ENCODE results near the gene DCAF5. TPM values are rescaled to one million over a fixed set of nuclear protein-coding genes. Genes with fewer than 3 reads are reported as not detected.

DCAF5 gene
- total RNA-seq, 1 experiment from 2014 or later, result 45.5 TPM

DNA sequence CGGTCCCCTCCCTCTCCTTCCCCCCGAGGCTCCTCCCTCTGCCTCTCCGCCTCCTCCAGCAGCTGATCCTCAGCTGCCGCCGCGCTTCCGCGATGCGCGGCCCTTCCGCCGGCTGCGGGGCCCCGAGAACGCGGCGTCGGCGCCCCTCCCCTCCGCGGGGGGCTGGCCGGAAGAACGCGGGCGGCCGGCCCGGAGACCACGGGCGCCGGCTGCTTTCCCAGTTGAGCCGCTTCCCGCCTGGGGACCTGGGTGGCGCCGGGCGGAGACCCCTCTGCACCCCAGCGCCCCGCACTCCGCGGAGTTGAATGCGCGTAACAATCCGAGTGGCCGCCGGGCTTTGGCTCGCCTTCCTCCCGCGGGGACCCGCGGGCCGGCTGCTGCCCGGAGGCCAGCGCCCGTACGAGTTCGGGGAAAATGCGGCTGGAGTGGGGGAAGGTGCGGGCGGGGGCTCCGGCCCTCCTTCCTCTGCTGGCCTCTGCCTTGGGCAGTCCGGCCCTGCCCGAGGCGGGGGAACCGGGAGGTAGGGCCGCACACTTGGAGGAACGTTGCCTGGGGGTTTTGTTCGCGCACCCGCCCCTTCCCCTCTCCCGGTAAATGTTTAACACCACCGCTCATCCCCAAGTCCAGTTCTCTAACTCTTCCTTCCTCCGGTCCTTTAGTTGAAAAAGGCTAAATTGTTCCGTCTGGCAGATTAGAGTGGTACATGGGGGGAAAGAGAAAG, 393 bp upstream of the DCAF5 start:
- Histone ChIP-seq H3K4me1 (ENCODE audit: low read length) (peaks cover 38% of the 10 kb centered on the region), H3K27ac (ENCODE audit: low read length) (no peak overlapping the region), H3K9ac (ENCODE audit: low read length) (peak overlapping the region; percentile 95), H3K79me2 (ENCODE audit: low read length) (peaks cover 41% of the 10 kb centered on the region), H3K36me3 (ENCODE audit: insufficient read depth, low read length) (peaks cover 14% of the 10 kb centered on the region; the same call in 1 of the 2 replicates), H3K27me3 (ENCODE audit: low read length) (no peaks in the 10 kb centered on the region), H3K4me2 (ENCODE audit: low read depth, low read length, poor library complexity, severe bottlenecking) (peak overlapping the region; percentile 97), H2AFZ (ENCODE audit: low read length) (peak overlapping the region; percentile 92), H3K9me2 (replicated peaks; ENCODE audit: insufficient read depth, low read length) (no peaks in the 10 kb centered on the region), H3K9me3 (ENCODE audit: low read length) (no peaks in the 10 kb centered on the region), H3K4me3 (ENCODE audit: low read length) (peak overlapping the region; percentile 92), H4K20me1 (ENCODE audit: insufficient read depth, low read depth, low read length) (no peaks in the 10 kb centered on the region)
- DNase-seq, result no peak

DNA sequence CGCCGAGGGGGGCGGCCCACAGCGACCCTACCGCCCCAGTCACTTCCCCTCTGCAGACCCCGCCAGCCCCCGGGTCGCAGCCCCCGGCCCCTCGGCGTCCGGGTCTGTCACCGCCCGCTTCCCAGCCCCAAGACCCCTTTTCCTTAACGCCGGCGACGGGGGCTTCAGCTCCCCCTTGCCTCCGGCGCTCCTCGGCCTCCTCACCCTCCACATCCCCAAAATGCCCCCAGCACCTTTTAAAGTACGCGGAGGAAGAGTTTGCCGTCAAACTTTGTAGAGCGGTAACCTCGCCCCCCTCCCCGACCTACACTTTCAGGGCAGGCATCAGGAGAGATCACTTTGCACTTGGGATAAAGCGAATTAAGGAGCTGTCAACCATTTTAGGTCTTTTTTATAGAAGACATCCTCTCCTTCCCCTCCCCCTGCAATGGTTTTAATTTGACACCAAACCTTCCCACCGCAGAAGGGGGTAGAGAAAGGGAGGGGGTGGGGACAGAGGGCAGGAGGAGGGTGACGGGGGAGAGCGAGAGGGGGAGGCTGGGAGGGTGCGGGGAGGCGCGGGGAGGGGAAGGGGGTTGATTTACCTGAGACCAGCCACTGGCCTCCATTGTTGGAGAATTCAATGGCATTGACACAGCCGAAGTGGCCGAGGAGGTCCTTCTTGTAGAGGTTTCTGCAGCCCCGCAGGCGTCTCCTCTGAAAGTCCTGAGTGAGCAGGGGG, 578 bp downstream of the DCAF5 start:
- peak overlapping the region; percentile 77 for H2AFZ ChIP-seq (ENCODE audit: low read length)
- H3K4me2 ChIP-seq (ENCODE audit: low read depth, low read length, poor library complexity, severe bottlenecking), result peak overlapping the region; percentile 97

DNA sequence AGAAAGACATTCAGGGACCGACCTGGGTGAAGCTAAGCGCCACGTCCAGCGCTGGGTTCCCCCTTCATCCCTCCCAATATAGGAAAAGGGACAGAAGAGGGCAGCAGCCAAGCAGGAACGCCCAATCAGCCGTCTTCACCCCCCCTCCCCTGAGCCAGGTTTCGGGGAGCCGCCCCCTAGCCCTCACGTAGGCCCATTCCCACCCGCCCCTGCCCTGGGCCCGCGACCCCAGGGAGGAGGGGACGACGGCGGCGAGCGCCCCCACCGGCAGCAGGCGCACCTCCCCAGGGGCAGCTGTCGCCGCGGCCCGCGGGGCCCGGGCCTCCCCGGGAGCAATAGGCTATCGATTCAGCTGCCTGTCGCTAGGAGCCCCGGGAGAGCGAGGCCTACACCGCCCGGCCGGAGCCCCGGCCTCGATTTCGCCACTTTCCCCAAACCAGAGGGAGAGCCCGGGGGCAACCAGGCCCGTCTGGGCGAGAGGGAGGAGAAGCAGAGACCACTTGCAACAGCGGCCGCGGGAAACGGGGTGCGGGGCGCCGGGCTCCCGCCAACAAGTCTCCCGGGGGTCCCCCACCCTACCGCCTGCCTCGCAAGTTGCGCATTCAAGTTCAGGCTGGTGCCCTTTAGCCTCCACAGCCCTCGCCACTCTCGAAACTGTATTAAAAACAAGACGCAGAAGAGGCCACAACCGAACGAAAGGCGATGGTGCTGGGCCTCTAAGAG, 1.3 kb downstream of the DCAF5 start:
- Histone ChIP-seq H3K27ac (ENCODE audit: low read length) (peak overlapping the region; percentile 83), H3K9me3 (ENCODE audit: low read length) (no peaks in the 10 kb centered on the region), H3K4me3 (ENCODE audit: low read length) (peak overlapping the region; percentile 92), H3K36me3 (ENCODE audit: insufficient read depth, low read length) (peaks cover 30% of the 10 kb centered on the region; the same call in 1 of the 2 replicates), H3K9me2 (replicated peaks; ENCODE audit: insufficient read depth, low read length) (no peaks in the 10 kb centered on the region), H3K4me1 (ENCODE audit: low read length) (peaks cover 52% of the 10 kb centered on the region), H3K79me2 (ENCODE audit: low read length) (peaks cover 58% of the 10 kb centered on the region), H3K9ac (ENCODE audit: low read length) (peak overlapping the region; percentile 95), H4K20me1 (ENCODE audit: insufficient read depth, low read depth, low read length) (no peaks in the 10 kb centered on the region), H3K4me2 (ENCODE audit: low read depth, low read length, poor library complexity, severe bottlenecking) (peak overlapping the region; percentile 97), H2AFZ (ENCODE audit: low read length) (peak overlapping the region; percentile 77), H3K27me3 (ENCODE audit: low read length) (no peaks in the 10 kb centered on the region)
- peak; percentile 85 for DNase-seq

More for the DNA sequence above, 578 bp downstream of the DCAF5 start:
- no peaks in the 10 kb centered on the region for H3K27me3 ChIP-seq (ENCODE audit: low read length)
- H4K20me1 ChIP-seq (ENCODE audit: insufficient read depth, low read depth, low read length), result no peaks in the 10 kb centered on the region
- no peaks in the 10 kb centered on the region for H3K9me3 ChIP-seq (ENCODE audit: low read length)
- H3K27ac ChIP-seq (ENCODE audit: low read length), result peak overlapping the region; percentile 83
- H3K9me2 ChIP-seq (replicated peaks; ENCODE audit: insufficient read depth, low read length), result no peaks in the 10 kb centered on the region
- H3K4me3 ChIP-seq (ENCODE audit: low read length), result peak overlapping the region; percentile 92
- H3K36me3 ChIP-seq (ENCODE audit: insufficient read depth, low read length), result peaks cover 23% of the 10 kb centered on the region; the same call in 1 of the 2 replicates
- peaks cover 45% of the 10 kb centered on the region for H3K4me1 ChIP-seq (ENCODE audit: low read length)
- DNase-seq, result peak; percentile 91
- peak overlapping the region; percentile 95 for H3K9ac ChIP-seq (ENCODE audit: low read length)
- peaks cover 51% of the 10 kb centered on the region for H3K79me2 ChIP-seq (ENCODE audit: low read length)

DNA sequence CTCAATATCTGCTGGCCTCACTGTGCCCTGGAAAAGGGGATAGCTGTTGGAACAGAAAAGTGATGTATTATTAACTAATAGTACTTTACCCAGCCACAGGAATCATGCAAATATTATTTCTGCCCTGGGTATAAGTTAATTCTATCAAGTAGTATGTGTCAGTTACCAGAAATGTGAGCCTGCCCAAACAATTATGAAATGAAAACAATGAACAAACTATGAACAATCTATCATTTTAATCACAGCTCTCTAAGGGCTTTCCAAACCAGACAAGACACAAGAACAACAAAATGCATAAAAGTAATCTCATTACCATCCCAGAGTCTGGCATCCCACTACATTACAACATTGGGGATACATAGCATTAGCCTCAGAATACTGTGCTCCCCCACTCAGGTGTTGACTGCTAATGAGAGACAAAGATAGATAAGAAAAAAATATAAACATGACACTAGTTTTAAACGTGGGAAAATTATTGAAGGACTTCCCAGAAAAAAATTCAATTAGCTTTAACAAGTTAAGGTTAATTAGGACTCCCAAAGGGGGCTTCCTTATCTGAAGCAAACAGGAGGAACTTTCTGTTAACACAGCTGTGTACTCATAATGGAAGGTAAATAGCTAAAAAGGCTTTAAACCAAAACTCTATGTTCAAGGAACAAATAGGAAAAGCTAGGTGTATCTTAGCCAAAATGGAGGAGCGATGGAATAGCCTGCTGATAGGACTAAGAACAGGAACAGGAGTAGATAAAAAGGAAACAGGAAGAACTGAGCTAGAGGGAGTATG, 3.3 kb downstream of the DCAF5 start:
- Histone ChIP-seq H4K20me1 (ENCODE audit: insufficient read depth, low read depth, low read length) (no peaks in the 10 kb centered on the region), H3K27ac (ENCODE audit: low read length) (no peak overlapping the region)

DNA sequence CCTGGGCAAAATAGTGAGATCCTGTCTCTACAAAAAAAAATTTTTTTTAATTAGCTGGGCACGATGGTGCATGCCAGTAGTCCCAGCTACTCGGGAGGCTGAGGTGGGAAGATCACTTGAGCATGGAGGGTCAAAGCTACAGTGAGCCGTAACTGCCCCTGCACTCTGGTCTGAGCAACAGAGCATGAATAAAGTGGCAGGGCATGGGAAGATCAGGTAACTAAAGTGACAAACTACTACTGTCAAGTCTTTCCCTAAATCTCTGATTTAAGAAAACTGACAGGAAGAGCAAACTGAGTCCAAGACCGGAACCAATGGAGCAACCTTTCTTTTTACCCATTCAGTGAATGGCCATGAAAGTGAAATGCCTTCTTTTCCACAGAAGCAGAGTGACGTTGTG, 10.8 kb downstream of the DCAF5 start:
- Histone ChIP-seq H3K9ac (ENCODE audit: low read length) (no peak overlapping the region), H3K9me3 (ENCODE audit: low read length) (no peaks in the 10 kb centered on the region), H3K27ac (ENCODE audit: low read length) (no peak overlapping the region), H3K27me3 (ENCODE audit: low read length) (no peaks in the 10 kb centered on the region), H3K9me2 (replicated peaks; ENCODE audit: insufficient read depth, low read length) (no peaks in the 10 kb centered on the region), H3K4me3 (ENCODE audit: low read length) (no peak overlapping the region), H3K4me2 (ENCODE audit: low read depth, low read length, poor library complexity, severe bottlenecking) (no peak overlapping the region), H2AFZ (ENCODE audit: low read length) (no peak overlapping the region), H3K4me1 (ENCODE audit: low read length) (peaks cover 18% of the 10 kb centered on the region), H3K36me3 (ENCODE audit: insufficient read depth, low read length) (peaks cover 21% of the 10 kb centered on the region), H3K79me2 (ENCODE audit: low read length) (peaks cover 97% of the 10 kb centered on the region), H4K20me1 (ENCODE audit: insufficient read depth, low read depth, low read length) (no peaks in the 10 kb centered on the region)
- DNase-seq, result no peak

More for the DNA sequence above, 3.3 kb downstream of the DCAF5 start:
- Histone ChIP-seq H2AFZ (ENCODE audit: low read length) (no peak overlapping the region), H3K9me2 (replicated peaks; ENCODE audit: insufficient read depth, low read length) (no peaks in the 10 kb centered on the region), H3K4me3 (ENCODE audit: low read length) (no peak overlapping the region), H3K36me3 (ENCODE audit: insufficient read depth, low read length) (peaks cover 35% of the 10 kb centered on the region; the same call in 1 of the 2 replicates), H3K4me1 (ENCODE audit: low read length) (peaks cover 54% of the 10 kb centered on the region), H3K9me3 (ENCODE audit: low read length) (no peaks in the 10 kb centered on the region), H3K9ac (ENCODE audit: low read length) (no peak overlapping the region), H3K27me3 (ENCODE audit: low read length) (no peaks in the 10 kb centered on the region), H3K4me2 (ENCODE audit: low read depth, low read length, poor library complexity, severe bottlenecking) (peak overlapping the region; percentile 97), H3K79me2 (ENCODE audit: low read length) (peaks cover 78% of the 10 kb centered on the region)
- DNase-seq, result no peak

DNA sequence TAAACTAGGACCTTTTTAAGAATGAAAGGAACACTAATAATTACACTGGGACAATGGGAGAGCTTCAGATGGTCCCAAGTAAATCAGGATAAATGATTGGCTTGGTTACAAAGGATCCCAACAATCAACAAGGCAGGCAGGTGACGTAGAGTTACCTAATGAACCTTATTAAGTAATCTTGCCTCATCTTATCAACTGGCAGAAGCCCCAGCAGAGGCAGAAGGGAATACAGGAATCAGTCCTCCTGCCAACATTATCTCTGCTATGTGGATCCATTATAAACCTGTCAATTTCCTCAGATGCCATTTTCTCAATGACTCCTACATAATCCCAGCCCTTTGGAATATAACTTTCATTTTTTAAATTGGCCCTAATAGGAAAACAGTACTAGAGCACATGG, 11.4 kb downstream of the DCAF5 start:
- no peak overlapping the region for H2AFZ ChIP-seq (ENCODE audit: low read length)
- peaks cover 96% of the 10 kb centered on the region for H3K79me2 ChIP-seq (ENCODE audit: low read length)
- no peaks in the 10 kb centered on the region for H4K20me1 ChIP-seq (ENCODE audit: insufficient read depth, low read depth, low read length)

DNA sequence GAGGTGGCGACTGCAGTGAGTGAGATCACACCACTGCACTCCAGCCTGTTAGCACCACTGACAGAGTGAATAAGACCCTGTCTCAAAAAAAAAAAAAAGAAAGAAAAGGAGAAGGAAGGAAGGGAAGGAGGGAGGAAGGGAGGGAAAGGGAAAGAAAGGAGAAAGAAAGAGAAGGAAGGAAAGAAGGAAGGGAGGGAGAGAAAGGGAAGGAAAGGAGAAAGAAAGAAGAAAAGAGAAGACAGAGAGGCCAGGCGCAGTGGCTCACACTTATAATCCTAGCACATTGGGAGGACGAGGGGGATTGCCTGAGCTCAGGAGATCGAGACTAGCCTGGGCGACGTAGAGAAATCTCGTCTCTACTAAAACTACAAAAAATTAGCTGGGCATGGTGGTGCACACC, 13.2 kb downstream of the DCAF5 start:
- H3K4me3 ChIP-seq (ENCODE audit: low read length), result no peak overlapping the region

More for the DNA sequence above, 11.4 kb downstream of the DCAF5 start:
- no peak overlapping the region for H3K27ac ChIP-seq (ENCODE audit: low read length)
- peaks cover 16% of the 10 kb centered on the region for H3K36me3 ChIP-seq (ENCODE audit: insufficient read depth, low read length)
- no peak overlapping the region for H3K4me3 ChIP-seq (ENCODE audit: low read length)
- H3K9me3 ChIP-seq (ENCODE audit: low read length), result no peaks in the 10 kb centered on the region
- H3K9me2 ChIP-seq (replicated peaks; ENCODE audit: insufficient read depth, low read length), result no peaks in the 10 kb centered on the region
- no peaks in the 10 kb centered on the region for H3K27me3 ChIP-seq (ENCODE audit: low read length)
- DNase-seq, result no peak
- H3K9ac ChIP-seq (ENCODE audit: low read length), result no peak overlapping the region
- no peak overlapping the region for H3K4me2 ChIP-seq (ENCODE audit: low read depth, low read length, poor library complexity, severe bottlenecking)
- H3K4me1 ChIP-seq (ENCODE audit: low read length), result peaks cover 13% of the 10 kb centered on the region

More for the DNA sequence above, 13.2 kb downstream of the DCAF5 start:
- H4K20me1 ChIP-seq (ENCODE audit: insufficient read depth, low read depth, low read length), result no peaks in the 10 kb centered on the region
- peaks cover 96% of the 10 kb centered on the region for H3K79me2 ChIP-seq (ENCODE audit: low read length)
- H3K27me3 ChIP-seq (ENCODE audit: low read length), result no peaks in the 10 kb centered on the region
- peaks cover 13% of the 10 kb centered on the region for H3K36me3 ChIP-seq (ENCODE audit: insufficient read depth, low read length)
- no peaks in the 10 kb centered on the region for H3K9me2 ChIP-seq (replicated peaks; ENCODE audit: insufficient read depth, low read length)
- H3K9ac ChIP-seq (ENCODE audit: low read length), result no peak overlapping the region
- no peak for DNase-seq
- H3K9me3 ChIP-seq (ENCODE audit: low read length), result no peaks in the 10 kb centered on the region
- H3K27ac ChIP-seq (ENCODE audit: low read length), result no peak overlapping the region
- H3K4me1 ChIP-seq (ENCODE audit: low read length), result peaks cover 11% of the 10 kb centered on the region
- no peak overlapping the region for H3K4me2 ChIP-seq (ENCODE audit: low read depth, low read length, poor library complexity, severe bottlenecking)
- H2AFZ ChIP-seq (ENCODE audit: low read length), result no peak overlapping the region

Measured in Karpas-422 (cell line).